HG02840 (cell line): Measurements from ENCODE around the gene OR4K13.

Experiments used
- ATAC-seq: cut with Tn5 transposase; IDR thresholded peaks from one replicate; pipeline ENCODE4 v1.9.1; 2021; ENCODE audit warnings: mild to moderate bottlenecking, moderate library complexity, moderate number of reproducible peaks; ENCODE audit not compliant: unreplicated experiment, low FRiP score

The OR4K13 gene, protein sequence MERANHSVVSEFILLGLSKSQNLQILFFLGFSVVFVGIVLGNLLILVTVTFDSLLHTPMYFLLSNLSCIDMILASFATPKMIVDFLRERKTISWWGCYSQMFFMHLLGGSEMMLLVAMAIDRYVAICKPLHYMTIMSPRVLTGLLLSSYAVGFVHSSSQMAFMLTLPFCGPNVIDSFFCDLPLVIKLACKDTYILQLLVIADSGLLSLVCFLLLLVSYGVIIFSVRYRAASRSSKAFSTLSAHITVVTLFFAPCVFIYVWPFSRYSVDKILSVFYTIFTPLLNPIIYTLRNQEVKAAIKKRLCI

DNA sequence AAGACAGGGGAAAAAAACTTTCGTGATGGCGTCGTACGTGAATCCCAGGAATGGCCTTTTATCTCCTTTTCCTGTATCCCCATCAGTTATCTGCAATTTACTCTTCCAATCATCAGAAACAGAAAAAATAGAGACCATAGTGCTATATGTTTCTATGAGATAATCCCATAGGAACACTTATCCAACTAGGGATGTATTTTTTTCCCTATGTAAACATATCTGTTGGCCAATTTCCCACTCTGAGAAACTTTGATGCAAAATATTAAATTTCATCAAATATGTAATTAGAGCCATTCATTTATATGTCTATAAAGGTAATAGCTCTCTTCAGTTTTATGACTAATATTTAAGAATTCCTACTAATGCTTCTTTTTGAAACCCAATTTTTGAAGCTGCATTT is at the start of gene OR4K13:
OR4K13 (minus strand) TSS at position 101 of the 400 bp plus-strand sequence. CDS start 1,280 bp downstream, outside the sequence.
- ATAC-seq, result no peak

DNA sequence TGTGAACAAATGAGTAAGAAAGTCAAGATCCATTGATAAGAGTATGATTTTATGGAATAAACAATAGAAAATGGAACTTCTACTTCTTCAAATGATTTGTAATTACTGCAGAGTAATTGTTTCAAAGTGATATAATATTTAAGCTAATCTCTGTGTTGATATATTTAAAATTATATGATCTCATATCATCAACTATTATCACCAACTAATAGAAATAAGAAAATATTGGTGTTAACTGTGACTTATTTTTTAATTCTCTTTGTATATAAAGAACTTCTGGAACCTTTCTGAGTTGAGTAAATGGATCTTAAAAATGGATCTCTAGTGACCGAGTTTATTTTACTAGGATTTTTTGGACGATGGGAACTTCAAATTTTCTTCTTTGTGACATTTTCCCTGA is 23.9 kb upstream of the OR4K13 start, which contains the start of gene OR4L1:
OR4L1 (plus strand) TSS at position 301 of the 400 bp plus-strand sequence; CDS start at position 301, 0 bp downstream.
- ATAC-seq, result no peak

DNA sequence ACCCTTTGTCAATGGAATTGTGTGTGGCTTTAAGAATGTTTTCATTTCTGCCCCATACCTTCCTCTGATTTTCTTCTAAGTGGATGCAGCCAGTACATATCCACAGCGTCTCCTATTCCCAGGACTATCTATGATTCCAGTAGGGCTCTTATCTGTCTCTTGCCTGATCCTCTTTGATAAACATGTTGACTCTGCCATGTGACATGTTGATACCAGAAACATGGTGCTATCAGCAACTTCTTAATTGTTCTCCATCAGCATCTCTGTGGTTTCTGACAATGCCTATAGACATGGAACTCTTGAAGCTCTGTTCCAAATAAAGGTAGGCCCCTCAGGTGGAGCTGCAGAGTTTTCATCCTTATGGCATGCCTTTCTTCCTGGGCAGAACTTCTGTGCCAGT is 12.4 kb upstream of the OR4K13 start:
- no peak for ATAC-seq

DNA sequence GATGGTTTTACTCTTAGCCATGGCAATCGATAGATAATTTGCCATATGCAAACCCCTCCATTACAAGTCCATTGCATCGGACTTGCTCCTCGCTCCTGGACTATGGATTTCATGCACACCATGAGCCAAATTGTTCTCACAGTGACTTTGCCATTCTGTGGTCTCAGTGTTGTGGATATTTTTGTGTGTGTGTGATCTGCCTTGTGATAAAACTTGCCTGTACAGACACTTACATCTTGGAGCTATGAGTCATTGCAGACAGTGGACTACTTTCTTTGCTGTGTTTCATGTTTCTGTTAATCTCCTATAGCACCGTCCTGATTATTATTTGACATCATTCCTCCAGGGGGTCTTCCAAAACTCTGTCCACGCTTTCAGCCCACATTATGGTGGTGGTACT is 8.4 kb upstream of the OR4K13 start:
- ATAC-seq, result no peak

DNA sequence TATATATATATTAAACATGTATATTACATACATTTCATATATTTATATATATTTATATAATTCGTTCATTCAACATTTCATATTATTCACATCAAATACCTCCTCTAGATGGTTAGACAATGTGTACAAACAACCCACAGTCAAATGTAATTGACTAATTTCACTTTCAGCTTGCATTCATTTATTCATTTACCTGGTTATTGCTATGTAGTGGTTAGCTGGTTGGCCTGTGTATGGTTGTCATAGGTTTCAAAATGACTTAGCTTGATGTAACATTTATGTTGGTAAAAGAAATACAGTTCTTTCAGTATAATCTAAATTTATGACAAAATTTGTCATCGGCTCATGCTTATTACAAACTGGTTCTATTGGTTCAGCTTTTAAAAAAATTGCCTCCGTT is 389 bp downstream of the OR4K13 start:
- ATAC-seq, result no peak

DNA sequence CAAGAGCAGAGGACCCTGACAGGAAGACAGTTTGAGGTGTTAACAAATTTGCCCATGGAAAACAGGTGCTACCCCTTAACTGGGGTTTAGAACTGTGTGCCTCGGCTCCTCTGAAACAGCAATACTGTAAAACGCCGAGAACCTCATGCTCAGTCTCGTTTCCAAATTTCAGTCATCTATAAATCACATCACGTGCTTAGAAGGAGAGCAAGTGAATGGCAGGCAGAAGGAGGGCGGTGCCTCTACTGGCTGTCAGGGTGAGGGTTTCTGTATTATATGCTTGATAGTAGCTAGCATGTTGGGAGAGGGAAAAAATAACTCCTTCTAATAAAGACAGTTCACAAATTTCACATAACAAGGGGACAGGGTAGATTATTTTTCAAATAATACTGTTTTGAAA is 4.8 kb downstream of the OR4K13 start:
- no peak for ATAC-seq

DNA sequence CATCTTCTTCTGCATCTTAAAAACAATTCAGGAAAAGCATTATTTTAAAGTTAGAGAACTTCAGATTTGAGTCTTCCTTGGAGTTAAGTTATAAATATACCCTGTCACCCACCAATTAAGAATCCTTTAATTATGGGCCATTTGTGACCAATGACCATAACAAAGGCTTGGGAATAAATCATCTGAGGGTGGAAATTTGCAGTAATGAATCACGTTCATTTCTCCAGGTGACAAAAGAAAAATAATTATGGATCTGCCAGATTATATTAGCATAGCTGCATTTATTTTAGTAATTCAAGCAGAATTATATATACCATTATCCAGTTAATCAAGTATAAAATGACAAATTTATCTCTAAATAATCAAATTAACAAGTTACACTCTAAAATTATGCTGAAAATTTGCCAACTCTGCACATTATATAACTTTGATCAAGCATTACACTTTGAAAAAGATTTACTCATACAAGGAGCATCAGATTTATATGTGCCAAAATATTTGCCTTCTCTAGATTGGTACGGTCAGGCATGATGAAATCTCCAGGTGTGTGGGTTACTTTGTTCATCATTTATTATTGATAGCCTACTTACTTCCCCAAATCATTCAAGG is 16.5 kb downstream of the OR4K13 start, which contains the start of gene OR4K14:
OR4K14 (minus strand) TSS at position 51 of the 609 bp plus-strand sequence. CDS start 4,114 bp downstream, outside the sequence.
- no peak for ATAC-seq

DNA sequence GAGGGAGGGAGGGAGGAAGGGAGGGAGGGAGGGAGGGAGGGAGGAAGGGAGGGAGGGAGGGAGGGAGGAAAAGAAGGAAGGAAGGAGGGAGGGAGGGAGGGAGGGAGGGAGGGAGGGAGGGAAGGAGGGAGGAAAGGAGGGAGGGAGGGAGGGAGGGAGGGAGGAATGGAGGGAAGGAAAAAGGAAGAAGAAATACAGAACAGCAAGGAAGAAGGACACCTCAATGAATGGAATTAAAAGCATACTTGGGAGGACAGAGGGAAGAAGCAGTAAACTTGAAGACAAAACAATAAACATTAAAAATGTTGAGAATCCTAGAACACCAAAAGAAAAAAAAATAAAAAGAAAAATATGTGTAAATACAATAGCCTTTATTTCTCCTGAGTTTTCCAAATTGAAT is 27.7 kb downstream of the OR4K13 start:
- no peak for ATAC-seq

DNA sequence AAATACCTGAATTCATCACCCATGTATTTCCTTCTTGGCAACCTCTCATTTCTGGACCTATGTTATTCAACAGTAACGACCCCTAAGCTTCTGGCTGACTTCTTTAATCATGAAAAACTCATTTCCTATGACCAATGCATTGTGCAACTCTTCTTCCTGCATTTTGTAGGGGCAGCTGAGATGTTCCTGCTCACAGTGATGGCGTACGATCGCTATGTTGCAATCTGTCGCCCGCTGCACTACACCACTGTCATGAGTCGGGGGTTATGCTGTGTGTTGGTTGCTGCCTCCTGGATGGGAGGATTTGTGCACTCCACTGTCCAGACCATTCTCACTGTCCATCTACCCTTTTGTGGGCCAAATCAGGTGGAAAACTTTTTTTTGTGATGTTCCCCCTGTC is 33.5 kb downstream of the OR4K13 start:
- ATAC-seq, result no peak

DNA sequence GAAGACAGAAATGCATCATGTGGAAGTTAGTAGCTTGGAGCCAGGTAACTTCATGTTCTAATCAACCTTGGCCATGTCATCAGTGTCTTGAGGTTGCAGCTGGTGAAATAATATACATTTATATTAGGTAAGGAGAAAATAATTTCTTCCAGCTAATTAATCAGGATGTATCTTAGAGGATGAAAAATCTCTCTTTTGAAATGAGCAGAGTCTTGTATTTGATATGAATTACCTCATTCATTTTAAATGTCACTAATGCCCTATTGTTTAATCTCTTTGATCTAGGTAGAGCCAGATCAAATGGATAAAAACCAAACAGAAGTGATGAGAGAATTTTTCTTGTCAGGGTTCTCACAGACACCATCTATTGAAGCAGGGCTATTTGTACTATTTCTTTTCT is 34.0 kb downstream of the OR4K13 start, which contains the start of gene OR4Q2:
OR4Q2 (plus strand) TSS at position 301 of the 400 bp plus-strand sequence.
- ATAC-seq, result no peak

DNA sequence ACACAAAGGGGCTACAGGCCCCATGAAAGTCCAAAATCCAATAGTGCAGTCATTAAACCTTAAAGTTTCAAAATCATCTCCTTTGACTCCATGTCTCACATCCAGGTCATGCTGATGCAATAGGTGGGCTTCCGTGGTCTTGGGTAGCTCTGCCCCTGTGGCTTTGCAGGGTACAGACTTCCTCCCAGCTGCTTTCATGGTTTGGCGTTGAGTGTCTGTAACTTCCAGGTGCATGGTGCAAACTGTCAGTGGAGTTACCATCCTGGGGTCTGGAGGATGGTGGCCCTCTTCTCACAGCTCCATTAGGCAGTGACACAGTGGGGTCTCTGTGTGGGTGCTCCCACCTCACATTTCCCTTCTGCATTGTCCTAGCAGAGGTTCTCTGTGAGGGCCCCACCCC is 42.4 kb downstream of the OR4K13 start:
- no peak for ATAC-seq
